ENCODE measurements around the gene R3HDML.
"Not testable (repeated sequence)": the region's sequence is repeated elsewhere in the genome, so short reads cannot be mapped to it uniquely, and the experiment has no call there.

Gene R3HDML

DNA sequence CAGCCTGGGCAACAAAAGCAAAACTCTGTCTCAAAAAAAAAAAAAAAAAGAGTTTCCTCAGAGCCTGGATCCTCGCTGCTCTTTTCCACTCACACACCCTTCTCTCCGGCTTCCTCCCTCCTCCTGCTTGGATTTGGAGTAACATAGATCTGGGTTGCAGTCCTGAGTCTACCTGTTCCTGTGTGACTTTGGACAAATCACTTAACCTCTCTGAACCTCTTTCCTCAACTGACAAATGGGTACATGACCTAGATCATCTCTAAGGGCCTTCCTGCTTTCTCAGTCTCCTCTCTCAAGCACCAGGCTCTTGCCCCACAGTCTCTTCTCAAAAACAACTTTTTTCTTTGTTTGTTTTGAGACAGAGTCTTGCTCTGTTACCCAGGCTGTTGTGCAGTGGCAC, 5.6 kb upstream of the R3HDML start:
- no peak for DNase-seq

DNA sequence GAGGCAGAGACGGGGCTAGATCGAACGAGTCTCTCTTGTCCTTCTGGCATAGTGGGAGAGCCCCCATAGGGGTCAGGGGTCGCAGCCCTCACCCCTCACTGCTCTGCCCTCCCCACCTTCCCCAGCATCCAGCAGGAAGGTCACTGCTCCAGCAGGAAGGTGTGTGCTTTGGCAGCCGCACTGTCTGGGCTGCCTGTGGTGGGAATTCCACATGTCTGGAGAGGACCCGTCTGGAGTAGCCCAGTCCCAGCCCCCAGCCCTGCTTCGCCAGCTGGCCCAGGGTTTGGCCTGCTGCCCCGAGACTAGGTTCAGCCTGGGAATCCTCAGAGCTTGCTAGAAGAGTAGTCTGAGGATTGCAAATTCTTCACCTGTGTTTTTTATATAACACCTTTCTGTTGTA, 2.5 kb upstream of the R3HDML start:
- DNase-seq, result no peak

DNA sequence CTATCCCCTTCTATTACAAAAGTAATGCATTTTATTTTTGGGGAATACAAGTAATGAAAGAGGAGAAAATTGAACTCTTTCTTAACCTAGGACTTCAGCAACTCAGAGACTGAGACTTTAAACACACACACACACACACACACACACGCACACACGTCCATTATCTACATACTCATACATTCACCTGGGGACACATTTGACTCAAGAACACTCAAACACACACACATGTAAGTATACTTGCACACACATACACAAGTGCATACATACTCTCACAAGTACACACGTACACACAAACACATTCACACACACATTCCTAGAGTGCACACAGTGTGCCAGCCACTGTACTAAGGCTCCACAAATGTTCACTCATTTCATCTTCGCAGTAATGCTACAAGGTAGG, 2.1 kb upstream of the R3HDML start:
- no peak for DNase-seq

DNA sequence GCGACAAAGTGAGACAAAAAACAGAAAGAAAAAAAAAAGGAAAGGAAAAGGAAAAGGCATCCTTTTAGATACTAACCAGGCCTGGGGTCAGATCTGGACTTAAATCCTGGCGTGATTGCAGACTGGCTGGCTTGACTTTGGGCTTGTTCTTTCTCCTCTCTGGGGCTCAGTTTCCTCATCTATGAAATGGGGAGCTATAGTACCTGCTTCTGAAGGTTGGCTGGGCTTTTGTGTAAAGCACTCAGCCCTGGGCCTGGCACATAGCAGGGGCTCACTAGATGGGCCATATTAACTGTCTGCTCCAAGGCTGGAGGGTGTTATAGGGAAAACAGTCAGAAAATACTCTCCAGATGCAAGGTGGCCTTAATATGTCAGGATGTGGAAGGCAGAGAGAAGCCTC, 1.2 kb upstream of the R3HDML start:
- DNase-seq, result no peak

DNA sequence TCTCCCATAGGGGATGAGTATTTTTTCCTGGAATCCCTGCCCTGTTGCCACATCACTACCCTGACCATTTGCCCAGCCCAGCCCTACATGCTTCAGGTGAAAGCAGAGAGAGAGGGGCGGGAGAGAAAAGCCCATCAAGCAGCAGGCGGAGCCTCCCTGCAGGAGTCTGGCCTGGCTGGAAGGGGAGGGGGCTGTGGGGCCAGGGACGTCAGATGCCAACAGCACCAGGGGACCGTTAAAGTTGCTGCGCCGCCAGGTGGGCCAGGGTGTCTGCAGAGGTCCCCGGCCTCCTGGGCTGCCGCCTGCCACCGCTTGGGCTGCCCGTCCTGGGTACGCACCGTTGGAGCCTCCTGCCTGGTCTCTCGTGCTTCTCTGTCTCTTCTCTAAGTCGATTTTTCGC, 757 bp upstream of the R3HDML start:
- no peak for DNase-seq

DNA sequence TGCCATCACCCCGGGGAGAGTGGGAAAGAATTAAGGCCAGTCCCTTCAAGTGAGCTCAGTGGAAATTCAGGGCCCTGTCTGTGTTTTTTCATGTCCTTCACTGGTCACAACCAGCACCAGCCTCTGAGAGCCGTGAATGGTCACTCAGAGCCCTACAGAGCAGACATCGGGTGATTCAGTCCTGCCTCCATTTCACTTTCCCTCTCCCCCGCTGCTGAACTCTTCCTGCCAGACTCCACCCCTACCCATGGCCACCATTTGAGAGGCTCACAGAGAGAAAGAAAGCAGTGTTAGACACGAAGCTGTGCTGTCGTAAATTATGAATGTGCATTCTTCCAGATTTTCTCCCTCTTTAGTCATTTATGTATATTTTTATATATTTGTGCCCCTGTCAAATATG, 5.4 kb downstream of the R3HDML start:
- DNase-seq, result no peak

DNA sequence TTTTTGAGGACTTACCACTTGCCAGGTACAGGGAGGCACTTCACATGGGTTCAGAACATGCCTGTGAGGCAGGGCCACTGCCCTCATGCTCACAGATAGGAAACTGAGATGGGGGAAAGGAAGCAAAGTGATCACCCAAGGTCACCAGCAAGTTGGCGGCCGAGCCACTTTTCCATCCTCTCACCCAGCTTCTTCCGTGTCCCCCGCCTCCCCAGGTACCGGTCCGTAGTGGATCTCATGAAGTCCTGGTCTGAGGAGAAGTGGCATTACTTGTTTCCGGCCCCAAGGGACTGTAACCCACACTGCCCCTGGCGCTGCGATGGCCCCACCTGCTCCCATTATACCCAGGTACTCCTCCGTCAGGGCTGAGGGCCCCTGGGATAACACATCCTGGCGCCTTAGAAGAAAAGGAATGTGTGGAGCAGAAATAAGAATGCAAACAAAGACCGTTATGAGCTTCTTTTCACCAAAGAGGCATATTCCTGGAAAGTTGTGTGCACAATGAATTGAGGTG, 6.4 kb downstream of the R3HDML start:
- no peak for DNase-seq

DNA sequence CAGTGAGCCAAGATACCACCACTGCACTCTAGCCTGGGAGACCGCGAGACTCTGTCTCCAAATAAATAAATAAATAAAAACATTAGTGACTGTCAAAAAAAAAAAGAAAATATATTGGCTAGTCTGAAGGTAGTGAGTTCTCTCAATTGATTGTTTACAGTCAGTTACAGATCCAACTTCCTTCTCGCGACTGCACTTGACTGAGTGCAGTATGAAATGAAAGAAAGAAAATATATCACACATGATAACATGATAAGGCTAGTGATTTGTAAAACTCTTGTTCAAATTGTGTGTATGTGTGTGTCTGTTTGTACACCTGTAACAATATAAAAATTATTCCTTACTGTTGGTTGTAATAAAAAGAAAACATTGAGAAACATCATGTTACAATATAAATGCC, 7.9 kb downstream of the R3HDML start:
- DNase-seq, result no peak

DNA sequence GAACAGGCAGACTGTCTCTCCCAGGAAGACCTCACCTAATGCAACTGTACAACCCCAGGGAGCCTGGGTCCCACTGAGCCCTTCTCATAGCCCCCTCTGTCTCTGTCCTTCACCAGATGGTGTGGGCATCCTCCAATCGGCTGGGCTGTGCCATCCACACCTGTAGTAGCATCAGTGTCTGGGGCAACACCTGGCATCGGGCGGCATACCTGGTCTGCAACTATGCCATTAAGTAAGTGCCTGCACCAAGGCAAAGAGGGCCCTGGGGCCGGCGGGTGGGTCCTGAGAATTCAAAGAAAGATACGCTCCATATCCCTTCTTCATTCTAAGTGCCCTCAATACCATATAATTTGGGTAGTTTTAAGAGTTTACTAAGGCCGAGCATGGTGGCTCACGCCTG, 8.3 kb downstream of the R3HDML start:
- DNase-seq, result no peak

DNA sequence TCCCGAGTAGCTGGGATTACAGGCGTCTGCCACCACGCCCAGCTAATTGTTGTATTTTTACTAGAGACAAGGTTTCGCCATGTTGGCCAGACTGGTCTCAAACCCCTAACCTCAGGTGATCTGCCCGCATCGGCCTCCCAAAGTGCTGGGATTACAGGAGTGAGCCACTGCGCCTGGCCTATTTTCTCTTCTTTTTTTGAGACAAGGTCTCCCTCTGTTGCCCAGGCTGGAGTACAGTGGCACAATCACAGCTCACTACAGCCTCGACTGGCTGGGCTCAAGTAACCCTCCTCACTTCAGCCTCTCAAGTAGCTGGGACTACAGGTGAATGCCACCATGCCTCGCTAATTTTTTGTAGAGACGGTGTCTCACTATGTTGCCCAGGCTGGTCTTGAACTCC, 9.1 kb downstream of the R3HDML start:
- not testable (repeated sequence) for DNase-seq

DNA sequence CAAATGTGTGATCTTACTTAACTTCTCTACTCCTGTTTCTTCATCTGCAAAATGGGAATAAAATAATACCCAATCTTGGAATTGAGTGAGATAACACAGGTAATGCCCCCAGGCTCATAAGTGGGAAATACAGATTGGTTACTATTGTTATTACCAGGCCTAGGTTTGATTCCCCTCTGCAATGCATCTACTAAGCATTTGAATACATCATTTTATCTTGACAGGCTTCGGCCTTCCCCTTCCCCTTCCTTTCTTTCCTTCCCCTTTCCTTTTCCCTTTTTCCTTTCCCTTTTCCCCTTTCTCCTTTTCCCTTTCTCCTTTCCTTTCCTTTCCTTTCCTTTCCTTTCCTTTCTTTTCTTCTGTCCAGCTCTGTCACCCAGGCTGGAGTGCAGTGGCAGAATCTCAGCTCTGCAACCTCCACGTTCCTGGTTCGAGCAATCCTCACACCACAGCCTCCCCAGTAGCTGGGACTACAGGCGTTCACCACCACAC, 11.4 kb downstream of the R3HDML start:
- DNase-seq, result no peak

DNA sequence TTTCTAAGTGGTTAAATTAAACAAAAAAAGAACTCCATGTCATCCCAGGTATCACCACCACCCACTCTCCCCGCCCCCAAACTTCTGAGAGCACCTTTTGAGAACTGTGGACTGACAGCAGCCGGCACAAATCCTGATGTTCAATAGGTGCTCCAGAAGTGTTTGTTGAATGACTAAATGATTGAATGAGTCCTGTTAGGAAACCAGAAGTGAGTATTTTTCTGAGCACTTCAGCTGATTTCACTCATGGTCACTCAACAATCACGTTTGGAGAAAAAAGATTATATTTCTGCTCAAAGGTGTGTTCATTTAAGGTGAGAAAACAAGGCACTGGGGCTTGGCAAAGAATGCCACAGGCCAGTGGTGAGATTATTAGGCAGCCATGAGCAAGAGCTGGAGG, 12.5 kb downstream of the R3HDML start:
- DNase-seq, result no peak

DNA sequence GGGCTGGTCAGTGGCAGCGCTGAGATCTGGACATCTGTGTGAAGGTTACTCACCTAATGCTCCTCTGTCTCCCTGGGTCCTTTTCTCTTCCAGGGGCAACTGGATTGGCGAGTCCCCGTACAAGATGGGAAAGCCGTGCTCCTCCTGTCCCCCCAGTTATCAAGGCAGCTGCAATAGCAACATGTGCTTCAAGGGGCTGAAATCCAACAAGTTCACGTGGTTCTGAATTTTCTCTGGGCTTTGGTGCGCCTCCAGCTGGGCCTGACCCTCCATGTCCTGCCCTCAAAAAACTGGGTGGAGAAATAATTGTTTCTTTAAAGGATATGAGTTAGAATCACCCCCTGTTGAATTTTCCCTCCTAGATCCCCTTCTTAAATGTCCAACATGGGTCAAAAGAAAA, 13.7 kb downstream of the R3HDML start:
- no peak for DNase-seq

DNA sequence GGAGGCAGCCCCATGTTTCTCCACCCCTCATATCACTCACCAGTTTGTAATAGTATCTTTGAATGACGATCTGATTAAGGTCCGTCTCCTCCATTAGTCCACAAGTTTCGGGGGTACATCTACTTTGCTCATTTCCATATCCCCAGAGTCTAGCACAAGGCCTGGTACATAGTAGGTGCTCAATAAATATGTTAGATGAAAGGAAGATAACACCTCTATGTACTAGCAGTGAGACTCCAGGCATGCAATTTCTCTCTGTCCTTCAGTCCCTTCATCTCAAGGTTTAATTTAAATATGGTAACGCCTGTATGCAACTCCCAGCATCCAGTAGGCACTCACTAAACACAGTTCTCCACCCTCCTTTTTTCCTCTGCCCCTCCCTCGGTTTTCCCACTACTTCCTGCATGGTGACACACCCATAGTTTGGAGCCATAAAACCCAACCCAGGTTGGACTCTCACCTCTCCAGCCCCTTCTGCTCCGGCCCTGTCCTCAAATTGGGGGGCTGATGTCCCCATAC, 18.2 kb downstream of the R3HDML start:
- no peak for DNase-seq

DNA sequence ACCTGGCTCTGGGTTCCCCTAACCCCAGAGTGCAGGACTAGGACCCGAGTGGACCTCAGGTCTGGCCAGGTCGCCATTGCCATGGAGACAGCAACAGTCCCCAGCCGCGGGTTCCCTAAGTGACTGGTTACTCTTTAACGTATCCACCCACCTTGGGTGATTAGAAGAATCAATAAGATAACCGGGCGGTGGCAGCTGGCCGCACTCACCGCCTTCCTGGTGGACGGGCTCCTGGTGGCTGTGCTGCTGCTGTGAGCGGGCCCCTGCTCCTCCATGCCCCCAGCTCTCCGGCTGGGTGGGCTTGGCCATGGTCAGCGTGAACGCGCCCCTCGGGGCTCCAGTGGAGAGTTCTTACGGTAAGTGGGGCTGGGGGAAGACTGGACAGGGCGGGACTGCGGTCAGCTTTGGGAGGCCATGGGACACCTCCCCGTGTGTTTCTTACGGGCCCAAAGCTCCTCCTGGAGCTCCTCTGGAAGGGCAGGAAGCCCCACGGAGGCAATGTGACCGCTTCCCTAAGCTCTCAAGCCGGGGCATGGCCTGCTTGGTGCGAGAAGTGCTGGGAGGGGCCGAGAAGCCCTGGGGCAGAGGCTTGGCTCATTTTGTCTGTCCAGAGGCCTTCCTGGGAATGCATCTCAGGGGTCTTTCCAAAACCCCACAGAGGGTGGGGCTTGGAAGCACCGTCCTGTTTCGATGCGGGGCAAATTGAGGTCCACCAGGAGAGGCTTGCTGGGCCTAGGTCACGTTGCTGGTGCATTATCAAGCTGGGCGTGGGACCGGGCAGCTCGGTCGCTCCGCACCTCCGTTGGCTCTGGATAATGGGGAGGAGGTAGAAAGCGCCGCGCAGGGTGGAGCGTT, 18.9 kb downstream of the R3HDML start, which contains the start of gene HNF4A:
TSS of gene HNF4A (plus strand) at position 202 of the 855 bp plus-strand sequence. CDS start at position 308, 106 bp downstream.
- no peak for DNase-seq

DNA sequence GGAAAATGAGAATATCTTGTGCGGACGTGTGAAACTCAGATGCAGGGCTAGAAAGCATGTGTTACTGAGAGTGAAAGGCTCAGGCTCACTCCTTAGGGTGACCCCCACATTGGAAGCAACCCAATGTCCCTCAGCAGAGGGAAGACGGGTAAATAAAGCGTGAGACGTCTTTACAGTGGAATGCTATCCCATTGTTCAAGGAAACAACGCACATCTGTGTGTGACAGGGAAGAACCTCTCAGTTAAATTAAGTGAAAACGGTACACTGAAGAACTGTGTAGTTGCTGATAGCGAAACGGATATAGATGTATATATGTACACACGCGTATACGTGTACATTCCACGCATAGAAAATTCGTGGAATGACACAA, 19.5 kb downstream of the R3HDML start:
- no peak for DNase-seq

DNA sequence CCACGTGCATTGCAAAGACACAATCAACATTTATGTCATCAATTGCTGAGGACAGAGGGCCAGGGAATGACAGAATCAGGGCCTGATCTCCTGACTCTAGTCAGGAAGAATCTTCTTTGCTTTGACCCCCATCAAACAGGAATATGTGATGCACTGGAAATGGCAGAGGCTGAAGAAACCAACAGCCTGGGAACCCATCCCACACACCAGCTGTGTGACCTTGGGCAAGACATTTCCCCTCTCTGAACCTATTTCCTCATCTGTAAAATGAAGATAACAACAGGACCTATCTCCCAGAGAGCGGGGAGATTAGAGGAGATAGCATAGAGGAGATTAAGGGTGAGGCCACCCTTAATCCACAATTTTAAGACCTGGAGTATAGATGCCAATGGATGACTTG, 20.2 kb downstream of the R3HDML start:
- DNase-seq, result no peak

DNA sequence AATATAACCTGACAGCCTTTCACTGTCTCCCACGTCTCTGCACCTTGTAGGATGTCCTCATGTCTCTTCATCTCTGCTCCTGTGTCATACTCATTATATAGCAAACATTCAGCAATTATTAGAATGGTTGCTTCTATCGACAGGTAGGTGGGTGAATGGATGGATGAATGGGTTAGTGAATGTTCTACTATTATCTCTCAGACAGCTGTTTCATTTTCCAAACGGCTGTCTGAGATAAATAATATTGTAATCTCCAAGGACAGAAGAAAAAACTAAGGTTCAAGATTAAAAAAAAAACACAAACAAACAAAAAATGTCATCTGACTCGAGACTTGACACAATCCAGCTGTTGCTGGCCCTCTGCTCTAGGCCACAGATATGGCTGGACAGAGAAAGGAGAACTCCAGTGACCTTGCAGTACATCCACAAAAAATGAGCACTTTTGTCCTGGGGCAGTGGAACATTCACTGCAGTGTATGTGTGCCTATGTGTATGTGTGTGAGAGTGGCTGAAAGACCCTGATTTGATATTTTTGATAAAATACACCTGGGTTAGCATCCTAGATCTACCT, 20.8 kb downstream of the R3HDML start:
- DNase-seq, result no peak

DNA sequence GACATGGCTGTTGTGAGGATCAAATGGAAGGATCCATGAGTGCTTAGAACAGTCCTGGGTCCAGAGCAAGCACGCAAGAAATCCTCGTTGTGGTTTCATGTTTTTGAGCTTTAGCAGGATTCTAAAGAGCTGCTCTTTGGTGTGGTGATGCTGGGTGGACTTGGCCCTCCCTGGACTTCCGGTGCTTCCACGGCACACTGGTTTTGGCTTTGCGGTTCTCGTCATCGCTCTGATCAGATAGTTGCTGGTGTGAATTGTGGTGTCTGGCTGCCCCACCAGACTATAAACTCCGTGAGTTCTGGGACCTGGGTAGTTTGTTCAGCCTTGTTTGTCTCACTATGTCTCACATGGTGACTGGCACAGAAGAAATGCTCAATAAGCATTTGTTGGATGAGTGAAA, 21.9 kb downstream of the R3HDML start:
- no peak for DNase-seq

DNA sequence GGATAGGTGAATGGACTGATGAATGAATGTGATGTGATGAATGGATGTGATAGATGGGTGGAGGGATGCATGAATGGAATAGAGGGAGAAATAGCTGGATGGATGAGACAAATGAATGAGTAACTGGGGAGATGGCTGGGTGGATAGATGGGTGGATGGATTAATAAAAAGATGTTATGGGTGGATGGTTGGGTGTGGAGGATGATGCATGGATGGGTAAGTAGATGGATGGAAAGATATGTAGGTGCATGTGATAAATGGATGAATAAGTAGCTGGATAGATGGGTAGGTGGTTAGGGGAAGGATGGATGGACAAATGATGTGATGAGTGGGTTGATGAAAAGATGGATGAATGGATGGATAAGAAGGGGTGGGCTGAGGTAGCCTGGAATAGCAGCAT, 23.4 kb downstream of the R3HDML start:
- DNase-seq, result no peak

DNA sequence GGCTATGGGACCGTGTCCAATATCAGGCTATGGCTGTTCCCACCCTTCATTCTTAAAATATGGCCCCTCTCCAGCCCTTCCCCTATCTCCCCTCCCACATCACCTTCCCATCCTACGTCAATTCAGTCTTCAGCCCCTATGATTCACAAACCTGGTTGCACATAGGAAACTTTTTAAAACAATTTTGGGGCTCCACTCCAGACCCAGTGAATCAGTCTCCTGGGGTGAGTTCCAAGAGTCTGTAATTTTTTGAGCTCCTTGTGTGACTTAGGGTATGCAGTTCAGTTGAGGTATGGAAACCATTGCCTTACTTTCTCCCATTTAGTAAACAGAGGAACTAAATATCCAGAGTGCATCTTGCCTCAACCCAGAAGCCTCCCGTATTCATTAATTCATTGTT, 24.2 kb downstream of the R3HDML start:
- no peak for DNase-seq

DNA sequence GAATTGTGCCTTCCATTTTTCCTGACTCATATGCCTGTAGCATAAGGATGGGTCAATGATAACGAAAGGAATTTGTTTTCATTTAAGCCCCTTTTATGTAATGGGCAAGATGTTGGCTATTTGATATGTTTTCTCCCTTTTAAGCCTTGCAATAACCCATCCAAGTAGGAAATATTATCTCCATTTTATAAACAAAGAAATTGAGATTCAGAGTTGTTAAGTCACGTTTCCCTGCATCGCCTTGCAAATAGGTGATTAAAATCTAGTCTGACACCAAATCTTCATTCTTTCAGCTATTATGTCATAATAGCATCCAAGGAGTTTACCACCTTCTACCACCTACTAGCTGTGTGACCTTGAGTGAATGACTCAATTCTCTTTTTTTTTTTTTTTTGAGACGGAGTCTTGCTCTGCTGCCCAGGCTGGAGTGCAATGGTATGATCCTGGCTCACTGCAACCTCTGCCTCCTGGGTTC, 25.7 kb downstream of the R3HDML start:
- no peak for DNase-seq

DNA sequence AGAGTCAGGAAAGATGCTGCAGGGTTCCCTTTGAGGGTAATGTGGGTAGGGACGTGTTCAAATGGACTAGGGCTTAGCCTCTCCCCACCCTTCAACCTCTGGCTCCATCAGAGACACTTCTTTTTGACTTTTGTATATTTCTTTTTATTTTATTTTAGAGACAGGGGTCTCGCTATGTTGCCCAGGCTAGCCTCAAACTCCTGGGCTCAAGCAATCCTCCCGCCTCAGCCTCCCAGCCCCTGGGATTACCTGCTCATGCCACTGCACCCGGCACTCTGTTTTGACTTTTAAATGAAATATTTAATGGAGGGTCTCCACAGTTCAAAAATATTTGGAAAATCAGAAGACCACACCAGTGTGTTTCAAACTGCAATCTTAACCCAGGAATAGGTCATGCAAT, 27.2 kb downstream of the R3HDML start:
- no peak for DNase-seq

DNA sequence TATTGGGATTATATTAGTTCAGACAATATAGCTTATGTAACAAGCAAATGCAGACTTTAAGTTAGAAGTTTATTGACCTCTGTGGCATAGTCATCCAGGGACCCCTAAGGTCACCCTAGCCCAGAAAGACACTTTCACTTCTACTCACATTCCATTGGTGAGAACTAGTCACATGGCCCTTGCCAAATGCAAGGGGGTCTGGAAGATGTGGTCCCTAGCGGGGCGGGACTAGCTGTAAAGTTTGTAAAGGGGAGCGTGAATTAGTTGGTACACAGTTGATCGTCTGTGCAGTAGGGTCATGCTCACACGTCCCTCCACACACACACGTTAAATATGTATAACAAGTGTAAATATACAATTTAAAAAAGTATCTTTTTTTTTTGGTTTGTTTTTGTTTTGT, 27.9 kb downstream of the R3HDML start:
- no peak for DNase-seq

All from fibroblast of skin of right biceps (primary cell).